WTC11 (cell line): ENCODE results near the gene TSPAN1. TPM values are rescaled to one million over a fixed set of nuclear protein-coding genes. Genes with fewer than 3 reads are reported as not detected.

ENCODE experiments used
- ATAC-seq: fragments of 200-7000 bp; cut with Tn5 transposase; 2 replicates; pipeline ENCODE4 v1.10.0; 2021; ENCODE audit warnings: mild to moderate bottlenecking, moderate library complexity
- CTCF ChIA-PET: fragments of 300-600 bp; sonication (Branson Sonifier 250); formaldehyde crosslinking; loops from one replicate; lab custom pipeline; 2021; ENCODE audit warnings: antibody characterized with exemption; lab: Charles Lee
- POLR2A ChIA-PET: fragments of 350-600 bp; sonication (Branson Sonifier 250); formaldehyde crosslinking; loops from one replicate; lab custom pipeline; 2021; ENCODE audit warnings: antibody characterized with exemption; lab: Charles Lee
- DNase-seq: peaks from one replicate; pipeline ENCODE4 v3.0.0; 2021; ENCODE audit warnings: low spot score
- H3K27ac Mint-ChIP-seq: 2 replicates; pipeline ENCODE4 v1.8.0; 2021; ENCODE audit warnings: mixed read lengths
- H3K27me3 Mint-ChIP-seq: 2 replicates; pipeline ENCODE4 v1.8.0; 2021; ENCODE audit warnings: low read depth, mild to moderate bottlenecking, moderate library complexity, mixed read lengths
- H3K36me3 Mint-ChIP-seq: 2 replicates; pipeline ENCODE4 v1.8.0; 2021; ENCODE audit warnings: mixed read lengths
- H3K4me1 Mint-ChIP-seq: 2 replicates; pipeline ENCODE4 v1.8.0; 2022; ENCODE audit warnings: mixed read lengths
- H3K4me3 Mint-ChIP-seq: 2 replicates; pipeline ENCODE4 v1.8.0; 2021; ENCODE audit warnings: mild to moderate bottlenecking, moderate library complexity, mixed read lengths
- H3K9me3 Mint-ChIP-seq: 2 replicates; pipeline ENCODE4 v1.8.0; 2021; ENCODE audit warnings: mixed read lengths
- CDX4 ChIP-seq: fragments of 250-450 bp; sonication (Bioruptor Pico); IDR thresholded peaks from 2 replicates; pipeline ENCODE4 v1.9.0; 2021; ENCODE audit warnings: moderate library complexity, mild to moderate bottlenecking, inconsistent platforms, borderline replicate concordance
- CREM ChIP-seq: sonication (generic); formaldehyde crosslinking; IDR thresholded peaks from 2 replicates; pipeline ENCODE4 v1.8.1; 2022; ENCODE audit warnings: mild to moderate bottlenecking, missing genetic modification reagents, moderate library complexity
- ELF4 ChIP-seq: sonication (generic); formaldehyde crosslinking; IDR thresholded peaks from 2 replicates; pipeline ENCODE4 v1.8.1; 2022; ENCODE audit warnings: low read depth, mild to moderate bottlenecking, moderate library complexity, missing genetic modification reagents
- EMX1 ChIP-seq: fragments of 250-450 bp; sonication (Bioruptor Pico); IDR thresholded peaks from 2 replicates; pipeline ENCODE4 v1.8.0; 2021; ENCODE audit warnings: mild to moderate bottlenecking
- ESRRA ChIP-seq: sonication (generic); formaldehyde crosslinking; IDR thresholded peaks from 2 replicates; pipeline ENCODE4 v1.8.1; 2022; ENCODE audit warnings: mild to moderate bottlenecking, missing genetic modification reagents, borderline replicate concordance
- HMGXB4 ChIP-seq: sonication (generic); formaldehyde crosslinking; IDR thresholded peaks from 2 replicates; pipeline ENCODE4 v1.8.1; 2023; ENCODE audit warnings: mild to moderate bottlenecking, moderate library complexity, missing genetic modification reagents
- JAZF1 ChIP-seq: fragments of 250-450 bp; sonication (Bioruptor Pico); IDR thresholded peaks from 2 replicates; pipeline ENCODE4 v1.9.0; 2021; ENCODE audit warnings: moderate library complexity, mild to moderate bottlenecking, inconsistent platforms
- NFATC4 ChIP-seq: fragments of 250-450 bp; sonication (Bioruptor Pico); IDR thresholded peaks from 2 replicates; pipeline ENCODE4 v1.9.0; 2021; ENCODE audit warnings: mild to moderate bottlenecking
- NFYB ChIP-seq: sonication (generic); formaldehyde crosslinking; conservative IDR thresholded peaks from 2 replicates; pipeline ENCODE4 v1.8.0; 2022; ENCODE audit warnings: low read depth, missing genetic modification reagents
- NR2C2 ChIP-seq: sonication (generic); formaldehyde crosslinking; IDR thresholded peaks from 2 replicates; pipeline ENCODE4 v1.8.0; 2022; ENCODE audit warnings: mild to moderate bottlenecking, missing genetic modification reagents
- PREB ChIP-seq: sonication (generic); formaldehyde crosslinking; IDR thresholded peaks from 2 replicates; pipeline ENCODE4 v1.8.1; 2022; ENCODE audit warnings: mild to moderate bottlenecking, missing genetic modification reagents, moderate library complexity, borderline replicate concordance
- SP1 ChIP-seq: sonication (generic); formaldehyde crosslinking; conservative IDR thresholded peaks from 2 replicates; pipeline ENCODE4 v1.8.1; 2022; ENCODE audit warnings: missing genetic modification reagents
- TCF7 ChIP-seq: sonication (generic); formaldehyde crosslinking; IDR thresholded peaks from 2 replicates; pipeline ENCODE4 v1.8.0; 2022; ENCODE audit warnings: mild to moderate bottlenecking, low read depth, missing genetic modification reagents, moderate library complexity
- TEAD1 ChIP-seq: sonication (generic); formaldehyde crosslinking; IDR thresholded peaks from 2 replicates; pipeline ENCODE4 v1.8.0; 2022; ENCODE audit warnings: mild to moderate bottlenecking, missing genetic modification reagents
- TEAD4 ChIP-seq: sonication (generic); formaldehyde crosslinking; IDR thresholded peaks from 2 replicates; pipeline ENCODE4 v1.8.0; 2022; ENCODE audit warnings: mild to moderate bottlenecking, missing genetic modification reagents
- USF1 ChIP-seq: sonication (generic); formaldehyde crosslinking; IDR thresholded peaks from 2 replicates; pipeline ENCODE4 v1.8.0; 2022; ENCODE audit warnings: mild to moderate bottlenecking, missing genetic modification reagents
- ZNF121 ChIP-seq: sonication (generic); formaldehyde crosslinking; IDR thresholded peaks from 2 replicates; pipeline ENCODE4 v1.8.0; 2023; ENCODE audit warnings: missing genetic modification reagents
- ZSCAN18 ChIP-seq: fragments of 250-450 bp; sonication (Bioruptor Pico); IDR thresholded peaks from 2 replicates; pipeline ENCODE4 v2.1.2; 2022; ENCODE audit warnings: mild to moderate bottlenecking, moderate library complexity
- total RNA-seq: library from RNA; stranded (reverse); gene quantifications from 3 replicates; pipeline ENCODE4 v1.2.3, GENCODE V29; 2021

TSPAN1 gene
- total RNA-seq, 1 experiment from 2014 or later: 0.50 TPM

- peaks cover 27% of the 10 kb centered on the region for H3K4me1 Mint-ChIP-seq
- CTCF ChIA-PET: interaction anchor here (2.0 kb wide), 1 partner anchor 90 kb away, joined by 8 read pairs; no protein-coding TSS in a partner anchor
- TF ChIP-seq PREB (CRISPR knock-in tag): 0 out of 2 replicates have a peak, but pooled peaks have one; percentile 6
- TF ChIP-seq ZSCAN18 (CRISPR knock-in tag): no peak
- TF ChIP-seq NFYB: peak; percentile 25; the same call in 1 of the 2 replicates
- H3K4me3 Mint-ChIP-seq: peak overlapping the region; percentile 90
- no peak for DNase-seq
- POLR2A ChIA-PET: no interaction called here
- H3K9me3 Mint-ChIP-seq: no peaks in the 10 kb centered on the region
- H3K36me3 Mint-ChIP-seq: no peaks in the 10 kb centered on the region
- H3K27ac Mint-ChIP-seq: peak overlapping the region; percentile 100
- H3K27me3 Mint-ChIP-seq: peaks cover 36% of the 10 kb centered on the region
- ATAC-seq: peak; percentile 64
Observed at GRCh38 chr1:46133181-46133658, 41.7 kb upstream of the TSPAN1 start.

- Mint-ChIP-seq H3K9me3 (no peaks in the 10 kb centered on the region), H3K4me3 (peak overlapping the region; percentile 90), H3K27ac (peak overlapping the region; percentile 100), H3K27me3 (peaks cover 36% of the 10 kb centered on the region)
- POLR2A ChIA-PET: no interaction called here
- CTCF ChIA-PET: interaction anchor here (0.7 to 2.0 kb wide), 2 partner anchors 39 to 90 kb away, joined by 3 to 8 read pairs; no protein-coding TSS in a partner anchor
- no peak for ATAC-seq
- no peak for TF ChIP-seq TEAD1 (CRISPR knock-in tag)
- TF ChIP-seq ESRRA (CRISPR knock-in tag): no peak
- no peak for TF ChIP-seq TEAD4 (CRISPR knock-in tag)
- TF ChIP-seq NFATC4 (CRISPR knock-in tag): no peak
- no peak for TF ChIP-seq USF1 (CRISPR knock-in tag)
- no peak for TF ChIP-seq NR2C2 (CRISPR knock-in tag)
- TF ChIP-seq ZNF121: no peak
- no peak for TF ChIP-seq EMX1
- no peak for TF ChIP-seq ELF4 (CRISPR knock-in tag)
- no peak for TF ChIP-seq JAZF1 (CRISPR knock-in tag)
- no peak for TF ChIP-seq SP1 (CRISPR knock-in tag)
- TF ChIP-seq, all 79 proteins: peak for 0
- no peak for DNase-seq
- Mint-ChIP-seq H3K36me3 (no peaks in the 10 kb centered on the region), H3K4me1 (peaks cover 27% of the 10 kb centered on the region)
Observed at GRCh38 chr1:46133781-46134350, 41.0 kb upstream of the TSPAN1 start.

GRCh38 chr1:46134660-46135331, 40.1 kb upstream of the TSPAN1 start:
- POLR2A ChIA-PET: interaction anchor here (0.7 kb wide), 1 partner anchor 129 kb away, joined by 3 read pairs; no protein-coding TSS in a partner anchor
- Mint-ChIP-seq H3K9me3 (no peaks in the 10 kb centered on the region), H3K4me3 (no peak overlapping the region), H3K36me3 (no peaks in the 10 kb centered on the region), H3K27me3 (peaks cover 36% of the 10 kb centered on the region), H3K27ac (no peak overlapping the region), H3K4me1 (peaks cover 23% of the 10 kb centered on the region)
- ATAC-seq (no peak), DNase-seq (no peak)
- no peak for TF ChIP-seq CREM
- TF ChIP-seq NFYB: no peak
- TF ChIP-seq HMGXB4 (CRISPR knock-in tag): no peak
- TF ChIP-seq TCF7 (CRISPR knock-in tag): no peak
- TF ChIP-seq CDX4 (CRISPR knock-in tag): no peak
- CTCF ChIA-PET: interaction anchor here (2.0 kb wide), 1 partner anchor 89 kb away, joined by 8 read pairs; no protein-coding TSS in a partner anchor
